ENCODE results near the gene TGIF2LY. TPM values are rescaled to one million over a fixed set of nuclear protein-coding genes. Genes with fewer than 3 reads are reported as not detected.
"Not testable (repeated sequence)": the region's sequence is repeated elsewhere in the genome, so short reads cannot be mapped to it uniquely, and the experiment has no call there.

The TGIF2LY gene
- not detected for polyA plus RNA-seq (2012; ENCODE audit: insufficient read depth, insufficient read length)

- DNase-seq (ENCODE audit: low read depth, low spot score); H3K4me3 ChIP-seq (ENCODE audit: low read length): not testable (repeated sequence)
These were observed at the start of gene TGIF2LY for GRCh38 chrY:3578767-3579166. Gene TGIF2LY (plus strand): TSS chrY:3579067. CDS start chrY:3579245, 178 bp downstream.
